Measurements from ENCODE around the gene MED13L. TPM values are rescaled to one million over a fixed set of nuclear protein-coding genes. Genes with fewer than 3 reads are reported as not detected.

Gene MED13L
- total RNA-seq, 1 experiment from 2014 or later, result 94.1 TPM

- CTCF ChIA-PET, result interaction anchor here (0.9 to 1.4 kb wide), 2 partner anchors 460 to 567 kb away, joined by 3 to 5 read pairs; no protein-coding TSS in a partner anchor
- DNase-seq (ENCODE audit: low spot score), result no peak
- H3K27ac ChIP-seq (ENCODE audit: low read depth, low read length, poor library complexity, severe bottlenecking), result peak overlapping the region; percentile 11
- no TSS peak for BruUV-seq (replicated peaks)
- POLR2A ChIA-PET (ENCODE audit: low non-redundant PET), result no interaction called here
- intact Hi-C loops (cut with micrococcal nuclease; ENCODE audit: unreplicated experiment), result loop anchor here (5.0 to 10.0 kb wide), 6 partner anchors 96 to 556 kb away; partner anchors contain the start of gene MED13L
- no peak overlapping the region for H3K4me3 ChIP-seq (ENCODE audit: low read depth, low read length, poor library complexity, severe bottlenecking)
- peaks cover 66% of the 10 kb centered on the region for H3K4me1 ChIP-seq (ENCODE audit: insufficient read depth, low read length, poor library complexity, severe bottlenecking)
- H3K36me3 ChIP-seq (ENCODE audit: insufficient read depth, low read length, poor library complexity, severe bottlenecking), result no peaks in the 10 kb centered on the region
- H3K9me3 ChIP-seq (ENCODE audit: low read depth, low read length, poor library complexity, severe bottlenecking), result no peaks in the 10 kb centered on the region
- no peaks in the 10 kb centered on the region for H3K27me3 ChIP-seq (replicated peaks; ENCODE audit: insufficient read depth, low read depth, low read length, poor library complexity)
- TF ChIP-seq CTCF (conservative IDR thresholded peaks at IDR 0.05; ENCODE audit: low read depth, low read length), result no peak
- TF ChIP-seq EZH2 (IDR thresholded peaks at IDR 0.05; ENCODE audit: borderline replicate concordance, low read depth, low read length, poor library complexity, severe bottlenecking), result no peak
Measured at GRCh38 chr12:116141833-116142162, 135.7 kb downstream of the MED13L start.

GRCh38 chr12:116141110-116141832 lies 136.2 kb downstream of the MED13L start:
- no TSS peak for BruUV-seq (replicated peaks)
- CTCF ChIA-PET, result interaction anchor here (0.7 to 1.4 kb wide), 4 partner anchors 380 to 568 kb away, joined by 3 to 5 read pairs (median 4); no protein-coding TSS in a partner anchor
- POLR2A ChIA-PET (ENCODE audit: low non-redundant PET), result no interaction called here
- Histone ChIP-seq H3K36me3 (ENCODE audit: insufficient read depth, low read length, poor library complexity, severe bottlenecking) (no peaks in the 10 kb centered on the region), H3K4me1 (ENCODE audit: insufficient read depth, low read length, poor library complexity, severe bottlenecking) (peaks cover 68% of the 10 kb centered on the region), H3K9me3 (ENCODE audit: low read depth, low read length, poor library complexity, severe bottlenecking) (no peaks in the 10 kb centered on the region), H3K27me3 (replicated peaks; ENCODE audit: insufficient read depth, low read depth, low read length, poor library complexity) (no peaks in the 10 kb centered on the region), H3K4me3 (ENCODE audit: low read depth, low read length, poor library complexity, severe bottlenecking) (no peak overlapping the region), H3K27ac (ENCODE audit: low read depth, low read length, poor library complexity, severe bottlenecking) (peak overlapping the region; percentile 11)
- TF ChIP-seq CTCF (conservative IDR thresholded peaks at IDR 0.05; ENCODE audit: low read depth, low read length), result peak; percentile 50
- no peak for TF ChIP-seq EZH2 (IDR thresholded peaks at IDR 0.05; ENCODE audit: borderline replicate concordance, low read depth, low read length, poor library complexity, severe bottlenecking)
- intact Hi-C loops (cut with micrococcal nuclease; ENCODE audit: unreplicated experiment), result loop anchor here (5.0 to 10.0 kb wide), 6 partner anchors 96 to 556 kb away; partner anchors contain the start of gene MED13L
- DNase-seq (ENCODE audit: low spot score), result peak; percentile 40

- H3K9me3 ChIP-seq (ENCODE audit: low read depth, low read length, poor library complexity, severe bottlenecking), result no peaks in the 10 kb centered on the region
- no TSS peak for BruUV-seq (replicated peaks)
- H3K4me1 ChIP-seq (ENCODE audit: insufficient read depth, low read length, poor library complexity, severe bottlenecking), result peaks cover 70% of the 10 kb centered on the region
- H3K27me3 ChIP-seq (replicated peaks; ENCODE audit: insufficient read depth, low read depth, low read length, poor library complexity), result no peaks in the 10 kb centered on the region
- TF ChIP-seq CTCF (conservative IDR thresholded peaks at IDR 0.05; ENCODE audit: low read depth, low read length) (no peak), EZH2 (IDR thresholded peaks at IDR 0.05; ENCODE audit: borderline replicate concordance, low read depth, low read length, poor library complexity, severe bottlenecking) (no peak)
- H3K36me3 ChIP-seq (ENCODE audit: insufficient read depth, low read length, poor library complexity, severe bottlenecking), result no peaks in the 10 kb centered on the region
- ChIA-PET POLR2A (ENCODE audit: low non-redundant PET) (no interaction called here), CTCF (interaction anchor here (0.5 to 1.4 kb wide), 3 partner anchors 32 to 568 kb away, joined by 3 to 5 read pairs (median 5); no protein-coding TSS in a partner anchor)
- no peak overlapping the region for H3K4me3 ChIP-seq (ENCODE audit: low read depth, low read length, poor library complexity, severe bottlenecking)
- peak overlapping the region; percentile 9 for H3K27ac ChIP-seq (ENCODE audit: low read depth, low read length, poor library complexity, severe bottlenecking)
- no peak for DNase-seq (ENCODE audit: low spot score)
- intact Hi-C loops (cut with micrococcal nuclease; ENCODE audit: unreplicated experiment), result loop anchor here (5.0 to 10.0 kb wide), 6 partner anchors 97 to 557 kb away; partner anchors contain the start of gene MED13L
Measured at GRCh38 chr12:116140529-116140928, 137.0 kb downstream of the MED13L start.

Measured in A673 (cell line).